IMR-90 (cell line): Measurements from ENCODE around the gene DNAJA4. TPM values are rescaled to one million over a fixed set of nuclear protein-coding genes. Genes with fewer than 3 reads are reported as not detected.

Source experiments
- ATAC-seq: fragments of 200-7000 bp; cut with Tn5 transposase; 2 replicates; pipeline ENCODE4 v1.9.1; 2020; ENCODE audit warnings: low read depth, mild to moderate bottlenecking, moderate library complexity
- BruUV-seq: library from RNA; stranded (reverse); fragments of 400-500 nt; replicated peaks from 2 replicates; lab custom pipeline; 2021; lab: Mats Ljungman, UMichigan
- CTCF ChIA-PET: fragments of 300-600 bp; formaldehyde crosslinking; extraction: SDS; loops from one replicate; lab custom pipeline; 2021; ENCODE audit warnings: antibody characterized with exemption; lab: Yijun Ruan, JAX
- POLR2A ChIA-PET: fragments of 300-600 bp; sonication (Branson Sonifier 250); formaldehyde crosslinking; loops from one replicate; lab custom pipeline; 2022; ENCODE audit warnings: antibody characterized with exemption; ENCODE audit not compliant: unreplicated experiment; lab: Charles Lee
- DNase-seq: peaks from one replicate; pipeline ENCODE4 v3.0.0; 2013
- H2AFZ ChIP-seq: replicated peaks from 2 replicates; pipeline ENCODE3; 2013; ENCODE audit warnings: low read length, mild to moderate bottlenecking; ENCODE audit not compliant: poor library complexity
- H2AK5ac ChIP-seq: 2 replicates; pipeline ENCODE4 v1.6.1; 2013; ENCODE audit warnings: low read depth, low read length, inconsistent platforms
- H2AK9ac ChIP-seq: replicated peaks from 2 replicates; pipeline ENCODE3; 2013; ENCODE audit warnings: mild to moderate bottlenecking, low read depth, low read length, moderate library complexity; ENCODE audit not compliant: poor library complexity
- H2BK120ac ChIP-seq: 2 replicates; pipeline ENCODE4 v1.6.1; 2013; ENCODE audit warnings: low read depth, low read length, inconsistent platforms
- H2BK15ac ChIP-seq: 3 replicates; pipeline ENCODE4 v1.6.1; 2013; ENCODE audit warnings: low read depth, low read length, inconsistent platforms
- H2BK20ac ChIP-seq: 2 replicates; pipeline ENCODE4 v1.6.1; 2013; ENCODE audit warnings: low read depth, mild to moderate bottlenecking, inconsistent platforms, low read length, moderate library complexity
- H2BK5ac ChIP-seq: 2 replicates; pipeline ENCODE4 v1.6.1; 2013; ENCODE audit warnings: mild to moderate bottlenecking, low read depth, low read length, inconsistent platforms; ENCODE audit not compliant: poor library complexity, severe bottlenecking
- H3K14ac ChIP-seq: replicated peaks from 2 replicates; pipeline ENCODE4 v1.6.1; 2013; ENCODE audit warnings: low read depth, low read length, inconsistent platforms
- H3K18ac ChIP-seq: 2 replicates; pipeline ENCODE4 v1.6.1; 2013; ENCODE audit warnings: low read depth, low read length, control low read depth
- H3K23ac ChIP-seq: 2 replicates; pipeline ENCODE4 v1.6.1; 2013; ENCODE audit warnings: low read depth, low read length, inconsistent platforms
- H3K27ac ChIP-seq: 2 replicates; pipeline ENCODE4 v1.5.1; 2013; ENCODE audit warnings: mild to moderate bottlenecking, control low read depth, low read length; ENCODE audit not compliant: insufficient read depth
- H3K27me3 ChIP-seq: 2 replicates; pipeline ENCODE4 v1.6.1; 2013; ENCODE audit warnings: low read length; ENCODE audit not compliant: control insufficient read depth, insufficient read depth
- H3K36me3 ChIP-seq: 2 replicates; pipeline ENCODE4 v1.6.1; 2013; ENCODE audit warnings: low read length, mixed read lengths; ENCODE audit not compliant: control insufficient read depth, insufficient read depth
- H3K4ac ChIP-seq: 2 replicates; pipeline ENCODE4 v1.6.1; 2013; ENCODE audit warnings: low read depth, low read length, inconsistent platforms
- H3K4me1 ChIP-seq: 2 replicates; pipeline ENCODE4 v1.6.1; 2013; ENCODE audit warnings: low read length, mixed read lengths; ENCODE audit not compliant: control insufficient read depth, insufficient read depth
- H3K4me2 ChIP-seq: 2 replicates; pipeline ENCODE4 v1.6.1; 2013; ENCODE audit warnings: low read depth, mild to moderate bottlenecking, control low read depth, low read length, moderate library complexity
- H3K4me3 ChIP-seq: 2 replicates; pipeline ENCODE4 v1.5.1; 2013; ENCODE audit warnings: low read depth, mild to moderate bottlenecking, control low read depth, low read length, moderate library complexity; ENCODE audit not compliant: insufficient read depth
- H3K56ac ChIP-seq: 2 replicates; pipeline ENCODE4 v1.6.1; 2013; ENCODE audit warnings: low read length, inconsistent platforms; ENCODE audit not compliant: insufficient read depth; ENCODE audit errors: extremely low read depth
- H3K79me1 ChIP-seq, 2 experiments: 2 replicates each; pipeline ENCODE4 v1.6.1; 2013; ENCODE audit warnings: low read length in 2 of 2, inconsistent platforms in 1 of 2, low read depth in 1 of 2
- H3K9ac ChIP-seq: 2 replicates; pipeline ENCODE4 v1.6.1; 2013; ENCODE audit warnings: low read depth, low read length, control low read depth
- H3K9me1 ChIP-seq: 2 replicates; pipeline ENCODE4 v1.6.1; 2013; ENCODE audit warnings: low read length, inconsistent platforms; ENCODE audit not compliant: insufficient read depth
- H3K9me3 ChIP-seq: 2 replicates; pipeline ENCODE4 v1.6.1; 2013; ENCODE audit warnings: low read length; ENCODE audit not compliant: control insufficient read depth, insufficient read depth
- H4K20me1 ChIP-seq: 2 replicates; pipeline ENCODE4 v1.6.1; 2013; ENCODE audit warnings: low read length, inconsistent platforms; ENCODE audit not compliant: insufficient read depth
- H4K5ac ChIP-seq: 2 replicates; pipeline ENCODE4 v1.6.1; 2013; ENCODE audit warnings: mild to moderate bottlenecking, low read depth, low read length, control low read depth
- H4K8ac ChIP-seq, 2 experiments: 2 replicates each; pipeline ENCODE4 v1.6.1; 2013; ENCODE audit warnings: low read depth in 2 of 2, low read length in 2 of 2, control low read depth in 1 of 2, inconsistent platforms in 1 of 2
- H4K91ac ChIP-seq: 2 replicates; pipeline ENCODE4 v1.6.1; 2013; ENCODE audit warnings: low read depth, low read length, inconsistent platforms; ENCODE audit not compliant: insufficient read depth
- CHD1 ChIP-seq: IDR thresholded peaks from 2 replicates; pipeline ENCODE4 v1.6.1; 2012; ENCODE audit warnings: low read depth, low read length, improper control_type of control experiment
- CTCF ChIP-seq: conservative IDR thresholded peaks from 2 replicates; pipeline ENCODE4 v1.5.1; 2012; ENCODE audit warnings: mild to moderate bottlenecking, low read depth, low read length, improper control_type of control experiment
- ELK1 ChIP-seq: fragments of 150-350 bp; IDR thresholded peaks from 2 replicates; pipeline ENCODE4 v1.6.1; 2016; ENCODE audit warnings: low read depth, mild to moderate bottlenecking, low read length, moderate library complexity, borderline replicate concordance
- MAZ ChIP-seq: IDR thresholded peaks from 2 replicates; pipeline ENCODE4 v1.6.1; 2012; ENCODE audit warnings: low read depth, mild to moderate bottlenecking, low read length, improper control_type of control experiment, moderate library complexity, borderline replicate concordance
- MXI1 ChIP-seq: IDR thresholded peaks from 2 replicates; pipeline ENCODE4 v1.6.1; 2012; ENCODE audit warnings: low read depth, mild to moderate bottlenecking, low read length, moderate library complexity, borderline replicate concordance
- NFE2L2 ChIP-seq: fragments of 150-350 bp; IDR thresholded peaks from 2 replicates; pipeline ENCODE4 v1.6.1; 2016; ENCODE audit warnings: low read depth, mild to moderate bottlenecking, low read length
- POLR2A ChIP-seq: IDR thresholded peaks from 2 replicates; pipeline ENCODE4 v1.6.1; 2012; ENCODE audit warnings: mild to moderate bottlenecking, low read depth, low read length
- RAD21 ChIP-seq: IDR thresholded peaks from 2 replicates; pipeline ENCODE4 v1.6.1; 2012; ENCODE audit warnings: low read length, improper control_type of control experiment
- RCOR1 ChIP-seq: IDR thresholded peaks from 2 replicates; pipeline ENCODE4 v1.6.1; 2012; ENCODE audit warnings: mild to moderate bottlenecking, low read length, improper control_type of control experiment; ENCODE audit not compliant: insufficient replicate concordance
- RFX5 ChIP-seq: IDR thresholded peaks from 2 replicates; pipeline ENCODE4 v1.8.0; 2012; ENCODE audit warnings: low read depth, mild to moderate bottlenecking, low read length, moderate library complexity
- USF2 ChIP-seq: fragments of 150-350 bp; IDR thresholded peaks from 2 replicates; pipeline ENCODE4 v1.6.1; 2017; ENCODE audit warnings: mild to moderate bottlenecking, antibody characterized with exemption, low read length, low read depth
- WGBS, 2 experiments: methylation state at CpG; one replicate each; pipeline versions ENCODE4 v1.1.5 to v1.1.7; 2013; ENCODE audit warnings: missing lambda C conversion rate in 2 of 2; ENCODE audit not compliant: insufficient read length in 1 of 2; ENCODE audit errors: extremely low coverage in 2 of 2; 5-methylcytosine and 5-hydroxymethylcytosine counted together
- dilution Hi-C: fragments of 300-500 bp; cut with HindIII; formaldehyde crosslinking; loops from one replicate; pipeline ENCODE4 v1.14.3; 2018; ENCODE audit warnings: low sequenced_read_pairs; ENCODE audit not compliant: unreplicated experiment
- in situ Hi-C: fragments of 300-500 bp; cut with MboI; formaldehyde crosslinking; loops from 3 replicates; pipeline ENCODE4 v1.14.3; 2019; ENCODE audit warnings: low sequenced_read_pairs, inconsistent platforms, mixed read lengths
- intact Hi-C: fragments of 100-400 bp; cut with micrococcal nuclease; formaldehyde crosslinking; loops from 2 replicates; pipeline ENCODE4 v1.10.0; 2022
- polyA plus RNA-seq, 3 experiments: library from polyadenylated mRNA; depleted of rRNA; stranded (reverse); fragments of >200 nt; gene quantifications; 2 replicates each; pipeline ENCODE4 v1.2.3, GENCODE V29; 2012; ENCODE audit warnings: low replicate concordance in 1 of 3
- total RNA-seq: library from RNA; depleted of rRNA; stranded (reverse); fragments of >200 nt; gene quantifications from 2 replicates; pipeline ENCODE4 v1.2.3, GENCODE V29; 2012

DNAJA4 gene
- total and polyA plus RNA-seq, 2 of the 4 experiments (the other 2 are of a cell fraction), result 0.18 to 0.32 TPM

DNA sequence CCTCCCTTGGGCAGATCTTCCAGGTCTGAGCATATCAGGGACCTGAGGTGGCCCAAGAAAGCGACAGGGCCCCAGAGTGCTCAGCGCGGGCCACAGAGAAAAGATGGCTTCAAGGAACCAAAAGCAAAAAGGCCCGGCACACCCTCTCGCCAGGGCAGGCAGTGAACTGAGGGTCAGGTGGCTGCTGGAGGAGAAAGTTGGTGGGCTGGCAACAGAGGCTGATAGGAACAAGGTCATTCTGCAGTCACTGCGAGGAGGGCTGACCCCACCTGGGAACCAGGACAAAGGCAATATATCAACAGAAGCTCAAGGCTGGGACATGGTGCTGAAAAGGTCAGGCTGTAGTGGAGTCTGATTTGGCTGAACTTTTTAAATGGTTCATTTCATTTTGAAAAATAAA, 27.2 kb upstream of the DNAJA4 start:
- no TSS peak for BruUV-seq
- H3K9me3 ChIP-seq, result no peaks in the 10 kb centered on the region
- H3K14ac ChIP-seq, result no peak overlapping the region
- H2AFZ ChIP-seq, result no peak overlapping the region
- no peak overlapping the region for H3K27ac ChIP-seq
- H4K5ac ChIP-seq, result no peak overlapping the region
- H4K8ac ChIP-seq, result no peak overlapping the region
- H3K36me3 ChIP-seq, result no peaks in the 10 kb centered on the region
- H3K9me1 ChIP-seq, result no peaks in the 10 kb centered on the region
- in situ Hi-C loops (loop anchor here (10.0 kb wide), 1 partner anchor 122 kb away; no protein-coding TSS in a partner anchor), intact Hi-C loops (no loop called here), dilution Hi-C loops (no loop called here)
- no peaks in the 10 kb centered on the region for H3K4me1 ChIP-seq
- H3K23ac ChIP-seq, result no peak overlapping the region
- H3K56ac ChIP-seq, result no peak overlapping the region
- H4K91ac ChIP-seq, result no peak overlapping the region
- H2BK15ac ChIP-seq, result no peak overlapping the region
- no peaks in the 10 kb centered on the region for H3K79me1 ChIP-seq
- H3K4me2 ChIP-seq, result no peak overlapping the region
- ATAC-seq, result no peak
- peaks cover 47% of the 10 kb centered on the region for H3K27me3 ChIP-seq
- H3K4me3 ChIP-seq, result no peak overlapping the region
- no peak overlapping the region for H2BK20ac ChIP-seq
- H3K4ac ChIP-seq, result no peak overlapping the region
- no peak overlapping the region for H3K9ac ChIP-seq
- no peak overlapping the region for H2BK120ac ChIP-seq
- H4K20me1 ChIP-seq, result no peaks in the 10 kb centered on the region
- TF ChIP-seq CHD1, result no peak
- TF ChIP-seq RFX5, result no peak
- TF ChIP-seq NFE2L2, result no peak
- no peak for TF ChIP-seq POLR2A
- no peak for TF ChIP-seq RAD21
- TF ChIP-seq ELK1, result no peak
- TF ChIP-seq MXI1, result no peak
- TF ChIP-seq RCOR1, result no peak
- TF ChIP-seq USF2, result no peak
- no peak for TF ChIP-seq CTCF
- no peak for TF ChIP-seq MAZ
- no peak overlapping the region for H2AK5ac ChIP-seq
- ChIA-PET POLR2A (no interaction called here), CTCF (no interaction called here)
- H2BK5ac ChIP-seq, result no peak overlapping the region
- no peak overlapping the region for H2AK9ac ChIP-seq
- WGBS, 2 experiments, result 52% methylated on average over 5 of the region's 6 CpGs; no CpG with 5 or more reads in 1 of the 2 experiments
- DNase-seq, result no peak
- no peak overlapping the region for H3K18ac ChIP-seq
